T47D (cell line): Measurements from ENCODE around the gene ZNRF3.
A peak's percentile ranks its signal among the peaks of the same experiment; 100 is the strongest.
"Not testable (repeated sequence)": the region's sequence is repeated elsewhere in the genome, so short reads cannot be mapped to it uniquely, and the experiment has no call there.

Source experiments
- DNase-seq, 2 experiments: peaks; one replicate each; pipeline versions ENCODE4 v3.0.0 to v3.0.0-alpha.2; 2011 to 2012; ENCODE audit warnings: low read depth in 1 of 2, low spot score in 1 of 2
- JUND ChIP-seq: IDR thresholded peaks from 2 replicates; pipeline ENCODE4 v1.6.1; 2012; ENCODE audit warnings: low read depth
- in situ Hi-C: cut with HindIII; loops from 2 replicates; pipeline ENCODE4 v1.10.0; 2016; ENCODE audit warnings: low sequenced_read_pairs, low pct_unique_long_range_greater_than_20kb

Gene ZNRF3

DNA sequence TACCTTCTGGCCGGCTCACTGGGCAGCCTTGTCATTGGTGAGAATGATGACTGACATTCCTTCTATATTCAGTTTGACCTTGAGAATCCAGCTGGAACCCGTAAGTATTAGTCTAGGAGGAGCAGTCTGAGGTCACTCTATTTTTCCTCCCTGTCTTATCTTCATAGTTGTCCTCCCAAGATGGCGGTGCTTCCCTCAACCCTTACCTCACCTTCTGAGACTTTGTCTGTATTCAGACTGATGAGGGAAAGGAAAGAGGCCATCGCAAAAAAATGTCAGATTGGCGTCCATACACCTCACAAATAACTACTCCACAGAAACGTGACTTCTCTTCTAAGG lies 195.5 kb downstream of the ZNRF3 start:
- no peak for DNase-seq
- in situ Hi-C loops, result no loop called here
- no peak for TF ChIP-seq JUND

- peak in 1 of 2 experiments; percentile 37 for DNase-seq
- in situ Hi-C loops, result no loop called here
- TF ChIP-seq JUND, result no peak
These were observed 196.0 kb downstream of the ZNRF3 start for GRCh38 chr22:29079218-29079901.

GRCh38 chr22:29080106-29080975 lies 197.0 kb downstream of the ZNRF3 start:
- in situ Hi-C loops, result no loop called here
- TF ChIP-seq JUND, result no peak
- DNase-seq, result peak in 1 of 2 experiments; percentile 83

DNA sequence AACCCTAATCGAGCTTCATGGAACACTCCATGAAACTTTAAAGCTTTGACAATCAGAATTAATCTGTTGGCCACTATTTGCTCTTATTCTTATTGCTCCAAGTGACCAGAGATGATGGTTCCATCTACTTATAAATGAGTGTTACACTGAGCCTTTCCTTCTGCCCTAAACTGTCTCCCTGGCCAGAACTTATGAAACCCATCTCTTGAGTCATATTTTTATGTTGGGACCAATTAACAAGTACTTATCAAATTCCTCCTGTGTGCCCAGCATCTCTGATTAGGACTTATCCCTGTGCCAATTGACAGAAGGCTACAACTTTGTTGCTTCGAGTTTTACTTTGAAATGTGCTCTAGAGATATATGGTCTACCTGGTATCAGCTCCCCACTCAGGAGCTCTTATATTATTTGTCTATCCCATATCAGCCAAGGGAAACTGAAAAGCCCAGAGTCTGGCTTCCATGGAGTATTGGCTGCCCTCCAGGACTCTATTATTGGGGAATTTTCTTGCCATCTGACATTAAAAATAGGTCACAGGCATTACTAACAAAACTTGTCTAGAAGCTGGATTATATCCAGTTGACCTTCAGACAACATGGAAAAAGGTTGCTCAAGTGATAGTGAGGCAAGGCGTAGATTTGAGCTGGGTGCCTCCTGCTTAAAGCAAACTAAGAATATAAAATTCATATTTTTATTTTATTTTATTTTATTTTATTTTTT lies 198.3 kb downstream of the ZNRF3 start:
- TF ChIP-seq JUND, result no peak
- DNase-seq, result no peak
- in situ Hi-C loops, result no loop called here

DNA sequence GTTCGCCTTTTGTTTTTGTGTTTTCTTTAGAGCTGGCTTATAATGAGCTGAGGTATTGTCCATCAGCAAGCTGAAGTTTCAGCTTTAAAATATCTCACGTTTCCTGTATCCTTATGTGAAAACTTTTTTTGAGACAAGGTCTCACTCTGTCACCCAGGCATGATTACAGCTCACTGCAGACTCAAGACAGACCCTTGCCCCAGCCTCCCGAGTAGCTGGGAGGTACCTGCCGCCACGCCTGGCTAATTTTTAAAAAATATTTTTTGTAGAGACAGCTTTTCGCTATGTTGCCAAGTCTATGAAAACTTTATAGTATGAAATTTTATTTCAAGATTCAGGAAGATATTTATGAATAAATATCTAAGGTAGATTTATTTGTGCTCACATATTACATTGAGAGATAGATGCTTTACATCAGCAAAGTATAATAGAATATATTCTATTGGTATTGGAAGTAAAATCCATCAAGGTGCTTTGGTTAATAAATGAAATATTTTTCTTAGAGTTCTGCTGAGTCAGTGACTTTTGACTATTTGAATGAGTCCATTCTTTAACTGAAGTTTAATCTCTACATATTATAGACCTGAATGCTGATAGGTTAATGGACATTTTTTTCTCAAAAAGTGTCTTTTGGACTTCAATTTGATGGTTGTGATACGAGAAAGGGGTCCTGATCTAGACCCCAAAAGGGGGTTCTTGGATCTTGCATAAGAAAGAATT lies 199.6 kb downstream of the ZNRF3 start:
- no peak for TF ChIP-seq JUND
- in situ Hi-C loops, result no loop called here
- DNase-seq, result no peak

GRCh38 chr22:29083576-29083932 lies 200.2 kb downstream of the ZNRF3 start:
- in situ Hi-C loops, DNase-seq: not testable (repeated sequence)

GRCh38 chr22:29083933-29084591 lies 200.7 kb downstream of the ZNRF3 start:
- TF ChIP-seq JUND, result no peak
- no peak for DNase-seq
- in situ Hi-C loops, result no loop called here

DNA sequence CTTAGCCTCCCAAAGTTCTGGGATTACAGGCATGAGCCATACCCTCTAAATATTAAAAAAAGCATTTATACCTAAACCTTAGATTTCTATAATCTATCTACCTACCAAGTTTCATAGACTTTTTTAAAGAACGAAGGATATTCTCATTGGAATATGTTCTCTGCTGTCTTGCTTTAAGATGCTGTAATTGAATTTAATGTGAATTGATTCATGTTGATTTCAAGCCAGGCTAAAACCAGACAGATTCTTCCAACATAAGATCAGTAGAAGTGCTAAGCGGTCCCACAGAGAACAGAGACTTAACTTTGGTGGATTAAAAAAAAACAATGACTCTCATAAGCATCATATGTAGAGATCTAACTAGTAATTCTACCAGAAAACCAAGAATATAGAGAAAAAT lies 203.6 kb downstream of the ZNRF3 start:
- in situ Hi-C loops, result no loop called here
- TF ChIP-seq JUND, result no peak
- DNase-seq, result no peak

DNA sequence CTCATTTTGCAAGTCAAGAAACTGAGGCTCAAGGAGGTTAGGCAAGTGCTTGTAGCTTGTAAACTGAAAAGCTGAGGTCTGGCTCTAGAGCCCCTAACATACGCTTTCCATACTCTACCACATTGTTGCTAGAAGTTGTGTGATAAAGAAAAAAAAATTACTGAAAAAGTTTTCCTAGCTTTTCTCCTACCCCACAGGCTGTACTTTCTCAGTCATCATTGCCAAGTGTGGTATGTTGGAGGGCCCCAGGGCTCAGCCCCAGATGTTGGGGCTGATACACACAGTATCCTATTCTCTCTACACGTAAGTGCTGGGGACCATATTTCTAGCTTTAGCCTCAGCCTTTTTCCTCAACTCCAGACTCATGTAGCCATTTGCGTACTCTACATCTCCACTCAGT lies 205.4 kb downstream of the ZNRF3 start:
- no peak for TF ChIP-seq JUND
- in situ Hi-C loops, result no loop called here
- DNase-seq, result no peak

DNA sequence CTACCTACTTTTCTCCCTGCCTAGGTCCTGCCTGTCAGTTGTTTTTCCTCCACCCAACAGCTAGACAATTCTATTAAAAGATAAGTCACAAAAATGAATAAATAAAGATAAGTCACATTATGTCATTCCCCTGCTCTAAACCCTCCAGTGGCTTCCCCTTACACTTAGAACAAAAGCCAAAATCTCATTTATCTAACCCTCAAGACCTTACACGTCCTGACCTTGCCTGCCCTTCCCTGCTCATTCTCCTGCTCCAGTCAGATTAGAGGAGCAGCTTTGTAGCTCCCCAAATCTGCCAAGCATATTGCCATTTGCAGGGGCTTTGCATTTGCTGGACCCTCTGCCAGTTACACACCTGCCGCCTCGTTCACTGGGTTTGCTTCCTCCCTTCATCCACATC lies 206.1 kb downstream of the ZNRF3 start:
- in situ Hi-C loops, result no loop called here
- TF ChIP-seq JUND, result no peak
- DNase-seq, result no peak

- no peak for DNase-seq
- TF ChIP-seq JUND, result no peak
These were observed 206.7 kb downstream of the ZNRF3 start for GRCh38 chr22:29090039-29090438.

GRCh38 chr22:29092243-29092642 lies 208.9 kb downstream of the ZNRF3 start:
- in situ Hi-C loops, result no loop called here
- no peak for DNase-seq
- no peak for TF ChIP-seq JUND

More at GRCh38 chr22:29090039-29090438, 206.7 kb downstream of the ZNRF3 start:
- in situ Hi-C loops, result no loop called here
